ENCODE results near the gene TUBB. TPM values are rescaled to one million over a fixed set of nuclear protein-coding genes. Genes with fewer than 3 reads are reported as not detected.
A peak's percentile ranks its signal among the peaks of the same experiment; 100 is the strongest.

The TUBB gene
- total RNA-seq, 1 donor from 2014 or later = 1,272 TPM

- TF ChIP-seq CTCF (IDR thresholded peaks at IDR 0.05; ENCODE audit: unreplicated experiment) = no peak
- DNase-seq (ENCODE audit: low spot score, unreplicated experiment) = no peak
- Mint-ChIP-seq H3K27ac (peak overlapping the region; percentile 71), H3K36me3 (ENCODE audit: insufficient read depth) (no peaks in the 10 kb centered on the region), H3K4me1 (ENCODE audit: low read depth) (peaks cover 46% of the 10 kb centered on the region), H3K4me3 (ENCODE audit: low read depth) (no peak overlapping the region), H3K27me3 (no peaks in the 10 kb centered on the region), H3K9me3 (ENCODE audit: low read depth) (no peaks in the 10 kb centered on the region)
These were observed 46.5 kb downstream of the TUBB start for GRCh38 chr6:30766461-30767157.

GRCh38 chr6:30767158-30767943 lies 47.2 kb downstream of the TUBB start:
- no peak overlapping the region for H3K27ac Mint-ChIP-seq
- H3K4me1 Mint-ChIP-seq (ENCODE audit: low read depth) = peaks cover 46% of the 10 kb centered on the region
- TF ChIP-seq CTCF (IDR thresholded peaks at IDR 0.05; ENCODE audit: unreplicated experiment) = no peak

GRCh38 chr6:30767944-30768301 lies 47.8 kb downstream of the TUBB start:
- Mint-ChIP-seq H3K4me1 (ENCODE audit: low read depth) (peaks cover 45% of the 10 kb centered on the region), H3K27me3 (no peaks in the 10 kb centered on the region), H3K27ac (no peak overlapping the region), H3K36me3 (ENCODE audit: insufficient read depth) (no peaks in the 10 kb centered on the region), H3K4me3 (ENCODE audit: low read depth) (no peak overlapping the region), H3K9me3 (ENCODE audit: low read depth) (no peaks in the 10 kb centered on the region)
- TF ChIP-seq CTCF (IDR thresholded peaks at IDR 0.05; ENCODE audit: unreplicated experiment) = no peak
- no peak for DNase-seq (ENCODE audit: low spot score, unreplicated experiment)

More at GRCh38 chr6:30767158-30767943, 47.2 kb downstream of the TUBB start:
- Mint-ChIP-seq H3K36me3 (ENCODE audit: insufficient read depth) (no peaks in the 10 kb centered on the region), H3K27me3 (no peaks in the 10 kb centered on the region), H3K9me3 (ENCODE audit: low read depth) (no peaks in the 10 kb centered on the region), H3K4me3 (ENCODE audit: low read depth) (no peak overlapping the region)
- no peak for DNase-seq (ENCODE audit: low spot score, unreplicated experiment)

- TF ChIP-seq CTCF (IDR thresholded peaks at IDR 0.05; ENCODE audit: unreplicated experiment) = no peak
- Mint-ChIP-seq H3K27ac (peak overlapping the region; percentile 93), H3K9me3 (ENCODE audit: low read depth) (no peaks in the 10 kb centered on the region), H3K36me3 (ENCODE audit: insufficient read depth) (no peaks in the 10 kb centered on the region), H3K4me3 (ENCODE audit: low read depth) (no peak overlapping the region), H3K4me1 (ENCODE audit: low read depth) (peaks cover 37% of the 10 kb centered on the region), H3K27me3 (no peaks in the 10 kb centered on the region)
- no peak for DNase-seq (ENCODE audit: low spot score, unreplicated experiment)
These were observed 48.5 kb downstream of the TUBB start for GRCh38 chr6:30768634-30769087.

DNA sequence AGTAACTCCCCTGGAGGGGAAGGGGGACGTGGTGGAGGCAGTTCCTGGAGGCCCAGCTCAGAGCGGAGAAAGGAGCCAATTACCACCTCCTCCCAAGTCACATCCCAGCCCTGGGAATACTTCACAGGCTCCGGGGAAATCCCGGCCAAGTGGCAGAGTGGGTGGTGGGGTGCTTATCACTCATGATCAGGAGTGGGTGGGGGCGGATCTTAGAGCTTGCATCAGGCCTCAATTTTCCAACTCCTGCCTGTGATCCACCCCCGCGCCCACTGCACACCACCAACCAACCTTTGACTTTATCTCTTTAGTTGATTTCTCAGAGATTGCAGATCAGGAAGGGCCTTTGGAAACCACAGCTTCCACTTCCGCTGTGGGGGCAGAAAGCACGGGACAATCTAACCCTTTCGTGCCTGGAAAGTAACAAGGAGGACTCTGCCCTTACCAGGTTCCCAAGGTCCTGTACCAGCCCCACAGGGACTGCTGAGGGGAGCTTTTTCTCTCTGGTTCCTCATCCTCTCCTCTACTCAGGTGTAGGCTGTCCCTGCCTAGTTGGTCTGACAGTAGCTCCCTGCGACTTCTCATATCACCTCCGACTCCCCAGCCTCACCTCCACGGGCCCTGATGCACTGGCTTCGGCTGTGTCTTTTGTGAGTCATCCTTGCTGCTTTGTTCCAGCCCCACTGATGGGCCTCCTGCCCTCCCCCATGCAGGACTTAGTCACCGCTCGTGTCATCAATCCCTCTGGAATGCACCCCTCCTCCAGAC lies 49.1 kb downstream of the TUBB start:
- Mint-ChIP-seq H3K4me3 (ENCODE audit: low read depth) (no peak overlapping the region), H3K27ac (peak overlapping the region; percentile 93), H3K36me3 (ENCODE audit: insufficient read depth) (no peaks in the 10 kb centered on the region), H3K4me1 (ENCODE audit: low read depth) (peaks cover 31% of the 10 kb centered on the region), H3K9me3 (ENCODE audit: low read depth) (no peaks in the 10 kb centered on the region), H3K27me3 (no peaks in the 10 kb centered on the region)
- TF ChIP-seq CTCF (IDR thresholded peaks at IDR 0.05; ENCODE audit: unreplicated experiment) = no peak
- no peak for DNase-seq (ENCODE audit: low spot score, unreplicated experiment)

Data from progenitor cell of endocrine pancreas (in vitro differentiated cells).